Chondrocyte (in vitro differentiated cells): Measurements from ENCODE around the gene OR7G3. TPM values are rescaled to one million over a fixed set of nuclear protein-coding genes. Genes with fewer than 3 reads are reported as not detected.

Source experiments
- DNase-seq: peaks from one replicate; pipeline ENCODE4 v3.0.0; 2021; ENCODE audit warnings: mixed read lengths, low spot score
- H3K27ac Mint-ChIP-seq: one replicate; pipeline ENCODE4 v1.8.0; 2021; ENCODE audit warnings: mild to moderate bottlenecking, moderate library complexity, mixed read lengths; ENCODE audit not compliant: unreplicated experiment
- H3K27me3 Mint-ChIP-seq: 2 replicates; pipeline ENCODE4 v1.8.0; 2021; ENCODE audit warnings: low read depth, mixed read lengths
- H3K36me3 Mint-ChIP-seq: 2 replicates; pipeline ENCODE4 v1.8.0; 2021; ENCODE audit warnings: low read depth, mixed read lengths
- H3K4me1 Mint-ChIP-seq: 2 replicates; pipeline ENCODE4 v1.8.0; 2021; ENCODE audit warnings: low read depth, mild to moderate bottlenecking, mixed read lengths
- H3K4me3 Mint-ChIP-seq: one replicate; pipeline ENCODE4 v1.8.0; 2021; ENCODE audit warnings: mild to moderate bottlenecking, moderate library complexity, mixed read lengths; ENCODE audit not compliant: unreplicated experiment
- H3K9me3 Mint-ChIP-seq: 2 replicates; pipeline ENCODE4 v1.8.0; 2021; ENCODE audit warnings: low read depth, mixed read lengths
- long read RNA-seq: library from polyadenylated mRNA; stranded (forward); transcript quantifications from one replicate; pipeline ENCODE4 v2.0.0, GENCODE V29; 2021
- total RNA-seq: library from RNA; stranded (reverse); gene quantifications from 3 replicates; pipeline ENCODE4 v1.2.1, GENCODE V29; 2021
- TF ChIP-seq, protein P1 (sequence below): fragments of 200-600 bp; sonication (generic); IDR thresholded peaks from 2 replicates; pipeline ENCODE4 v1.5.0; 2021; ENCODE audit warnings: antibody characterized with exemption, mild to moderate bottlenecking, moderate library complexity

Gene OR7G3
- total RNA-seq, result not detected in 3 replicates
- long read RNA-seq, result 0 reads

GRCh38 chr19:9126900-9127405, at the start of gene OR7G3:
OR7G3 (minus strand) TSS chr19:9126950; CDS start chr19:9126950, 0 bp downstream.
- Mint-ChIP-seq H3K4me3 (no peak within 1 kb of the TSS), H3K36me3 (no peaks in the 10 kb centered on the region), H3K9me3 (peaks cover 2% of the 10 kb centered on the region), H3K27me3 (peaks cover 1% of the 10 kb centered on the region), H3K27ac (no peak within 1 kb of the TSS), H3K4me1 (peaks cover 5% of the 10 kb centered on the region)
- TF ChIP-seq, protein P1, sequence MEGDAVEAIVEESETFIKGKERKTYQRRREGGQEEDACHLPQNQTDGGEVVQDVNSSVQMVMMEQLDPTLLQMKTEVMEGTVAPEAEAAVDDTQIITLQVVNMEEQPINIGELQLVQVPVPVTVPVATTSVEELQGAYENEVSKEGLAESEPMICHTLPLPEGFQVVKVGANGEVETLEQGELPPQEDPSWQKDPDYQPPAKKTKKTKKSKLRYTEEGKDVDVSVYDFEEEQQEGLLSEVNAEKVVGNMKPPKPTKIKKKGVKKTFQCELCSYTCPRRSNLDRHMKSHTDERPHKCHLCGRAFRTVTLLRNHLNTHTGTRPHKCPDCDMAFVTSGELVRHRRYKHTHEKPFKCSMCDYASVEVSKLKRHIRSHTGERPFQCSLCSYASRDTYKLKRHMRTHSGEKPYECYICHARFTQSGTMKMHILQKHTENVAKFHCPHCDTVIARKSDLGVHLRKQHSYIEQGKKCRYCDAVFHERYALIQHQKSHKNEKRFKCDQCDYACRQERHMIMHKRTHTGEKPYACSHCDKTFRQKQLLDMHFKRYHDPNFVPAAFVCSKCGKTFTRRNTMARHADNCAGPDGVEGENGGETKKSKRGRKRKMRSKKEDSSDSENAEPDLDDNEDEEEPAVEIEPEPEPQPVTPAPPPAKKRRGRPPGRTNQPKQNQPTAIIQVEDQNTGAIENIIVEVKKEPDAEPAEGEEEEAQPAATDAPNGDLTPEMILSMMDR, result no peak
- DNase-seq, result no peak

- Mint-ChIP-seq H3K27me3 (no peaks in the 10 kb centered on the region), H3K4me3 (no peak overlapping the region), H3K9me3 (peaks cover 15% of the 10 kb centered on the region), H3K4me1 (no peaks in the 10 kb centered on the region), H3K27ac (no peak overlapping the region), H3K36me3 (peaks cover 11% of the 10 kb centered on the region)
- TF ChIP-seq, protein P1, result no peak
- no peak for DNase-seq
Measured at GRCh38 chr19:9175326-9175725, 48.6 kb upstream of the OR7G3 start.

DNA sequence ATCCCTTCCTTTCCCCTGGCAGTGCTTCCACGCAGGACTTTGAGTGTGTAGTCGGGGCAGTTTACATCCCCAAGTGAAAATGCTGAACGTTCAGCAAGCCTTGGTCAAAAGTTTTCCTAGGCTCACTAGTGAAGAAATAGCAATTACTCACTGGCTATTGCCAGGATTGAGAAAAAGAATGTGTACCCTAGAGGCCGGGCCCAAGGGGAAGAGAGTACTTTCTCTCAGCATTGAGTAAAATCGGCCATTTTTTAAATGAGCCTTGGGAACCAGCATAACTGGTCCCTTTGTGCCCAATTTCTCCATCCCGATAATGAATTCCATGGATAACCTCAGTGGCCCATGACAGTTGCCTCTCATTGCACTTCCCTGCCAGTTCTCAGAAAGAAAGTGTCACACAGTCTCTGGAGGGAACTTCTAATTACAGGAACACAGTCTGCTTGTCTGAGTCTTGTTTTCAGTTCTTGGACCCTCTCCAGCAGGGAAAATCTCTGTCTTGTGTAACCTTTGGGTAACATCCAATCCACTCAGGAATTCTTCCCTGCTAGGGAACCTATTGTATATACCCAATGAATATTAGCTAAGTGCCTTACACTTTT, 44.7 kb upstream of the OR7G3 start:
- no peak overlapping the region for H3K27ac Mint-ChIP-seq
- peaks cover 7% of the 10 kb centered on the region for H3K36me3 Mint-ChIP-seq
- no peaks in the 10 kb centered on the region for H3K4me1 Mint-ChIP-seq
- no peak overlapping the region for H3K4me3 Mint-ChIP-seq
- TF ChIP-seq, protein P1, result no peak
- no peaks in the 10 kb centered on the region for H3K27me3 Mint-ChIP-seq
- H3K9me3 Mint-ChIP-seq, result peaks cover 6% of the 10 kb centered on the region
- DNase-seq, result no peak

- TF ChIP-seq, protein P1, result no peak
- peaks cover 9% of the 10 kb centered on the region for H3K9me3 Mint-ChIP-seq
- H3K4me1 Mint-ChIP-seq, result no peaks in the 10 kb centered on the region
- H3K27me3 Mint-ChIP-seq, result no peaks in the 10 kb centered on the region
- DNase-seq, result no peak
- H3K4me3 Mint-ChIP-seq, result no peak overlapping the region
- peaks cover 26% of the 10 kb centered on the region for H3K36me3 Mint-ChIP-seq
- H3K27ac Mint-ChIP-seq, result no peak overlapping the region
Measured at GRCh38 chr19:9166846-9167245, 40.1 kb upstream of the OR7G3 start.

DNA sequence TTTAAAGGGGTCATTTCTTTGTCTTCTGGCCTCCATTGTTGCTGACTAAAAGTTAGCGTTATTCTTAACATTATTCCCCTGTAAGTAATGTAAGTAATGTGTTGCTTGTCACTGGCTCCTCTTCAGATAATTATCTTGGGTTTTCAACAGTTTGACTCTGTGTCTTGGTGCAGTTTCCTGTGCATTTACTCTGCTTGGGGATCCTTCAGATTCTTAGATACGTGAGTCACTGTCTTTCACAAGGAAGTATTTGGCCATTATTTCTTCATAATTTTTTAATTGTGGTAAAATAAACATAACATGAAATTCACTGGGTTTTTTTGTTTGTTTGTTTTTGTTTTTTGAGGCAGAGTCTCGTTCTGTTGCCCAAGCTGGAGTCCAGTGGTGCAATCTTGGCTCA, 38.5 kb upstream of the OR7G3 start:
- DNase-seq, result no peak
- peaks cover 42% of the 10 kb centered on the region for H3K36me3 Mint-ChIP-seq
- H3K27ac Mint-ChIP-seq, result no peak overlapping the region
- TF ChIP-seq, protein P1, result no peak
- peaks cover 20% of the 10 kb centered on the region for H3K9me3 Mint-ChIP-seq
- no peaks in the 10 kb centered on the region for H3K4me1 Mint-ChIP-seq
- H3K27me3 Mint-ChIP-seq, result no peaks in the 10 kb centered on the region
- no peak overlapping the region for H3K4me3 Mint-ChIP-seq
